NOMO-1 (cell line): ENCODE results near the gene NSMF.

Experiments
- DNase-seq, 2 experiments: peaks; one replicate each; lab custom pipeline; 2025; ENCODE audit not compliant: unreplicated experiment in 2 of 2; lab: John Stamatoyannopoulos, UW

The NSMF gene

DNA sequence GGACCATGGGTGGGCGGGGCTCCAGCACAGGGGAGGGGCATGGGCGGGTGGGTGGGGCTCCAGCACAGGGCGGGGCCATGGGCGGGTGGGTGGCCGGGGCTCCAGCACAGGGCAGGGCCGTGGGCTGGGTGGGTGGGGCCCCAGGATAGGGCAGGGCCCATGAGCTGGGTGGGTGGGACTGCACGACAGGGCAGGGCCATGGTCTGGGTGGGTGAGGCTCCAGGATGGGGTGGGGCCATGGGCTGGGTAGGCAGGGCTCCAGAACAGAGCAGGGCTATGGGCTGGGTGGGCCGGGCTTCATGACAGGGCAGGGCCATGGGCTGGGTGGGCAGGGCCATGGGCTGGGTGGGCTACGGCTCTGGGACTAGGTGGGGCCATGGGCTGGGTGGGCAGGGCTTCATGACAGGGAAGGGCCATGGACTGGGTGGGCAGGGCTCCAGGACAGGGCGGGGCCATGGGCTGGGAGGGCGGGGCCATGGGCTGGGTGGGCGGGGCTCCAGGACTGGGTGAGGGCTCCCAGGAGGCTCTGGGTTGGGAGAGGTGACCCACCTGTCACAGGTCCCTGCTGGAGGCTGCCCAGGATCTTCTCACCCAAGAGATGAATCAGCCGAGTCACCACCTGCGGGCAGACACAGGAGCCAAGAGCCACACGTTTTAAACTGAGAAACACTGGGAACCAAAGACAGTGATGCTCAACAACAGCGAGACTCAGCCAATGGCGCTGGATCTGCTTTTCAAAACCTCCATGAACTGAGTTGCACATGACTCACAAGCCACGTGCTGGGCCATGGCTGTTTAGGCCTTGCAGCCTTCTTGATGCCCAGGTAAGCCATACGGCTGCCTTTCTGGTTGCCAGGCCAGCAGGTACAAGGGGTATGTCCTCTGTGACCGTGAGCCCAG lies 33.6 kb upstream of the NSMF start:
- DNase-seq = no peak

DNA sequence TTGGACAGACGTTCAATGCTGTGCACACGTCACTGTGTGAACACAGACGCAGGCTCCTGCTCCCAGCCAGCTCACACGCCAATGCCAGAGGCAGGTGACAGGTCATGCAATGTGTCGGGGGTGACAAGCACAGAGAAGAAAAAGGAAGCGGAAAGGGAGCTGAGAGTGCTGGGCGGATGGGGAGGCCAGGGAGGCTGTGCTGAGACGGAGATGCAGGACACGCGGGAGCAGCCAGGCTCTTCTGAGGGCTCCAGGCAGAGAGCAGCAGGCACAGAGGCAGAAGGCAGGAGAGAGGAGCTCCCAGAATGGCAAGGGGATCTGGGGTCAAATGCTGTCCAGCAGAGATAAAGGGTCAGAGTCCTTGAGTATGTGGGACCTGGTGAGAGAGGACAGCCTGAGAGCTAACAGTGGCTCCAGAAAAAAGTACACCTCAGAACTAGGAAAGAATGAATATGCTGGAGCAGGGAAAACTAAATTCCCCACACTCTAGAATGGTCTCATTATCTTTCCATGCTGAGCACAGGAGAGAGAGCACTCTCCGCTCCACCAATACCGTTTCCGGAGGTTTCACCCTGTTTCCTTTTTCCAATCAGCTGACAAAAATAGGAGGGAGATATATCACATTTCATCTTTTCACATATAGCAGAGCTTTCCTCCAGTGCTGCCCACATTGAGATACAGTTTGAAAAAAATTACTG lies 32.8 kb upstream of the NSMF start:
- no peak for DNase-seq

DNA sequence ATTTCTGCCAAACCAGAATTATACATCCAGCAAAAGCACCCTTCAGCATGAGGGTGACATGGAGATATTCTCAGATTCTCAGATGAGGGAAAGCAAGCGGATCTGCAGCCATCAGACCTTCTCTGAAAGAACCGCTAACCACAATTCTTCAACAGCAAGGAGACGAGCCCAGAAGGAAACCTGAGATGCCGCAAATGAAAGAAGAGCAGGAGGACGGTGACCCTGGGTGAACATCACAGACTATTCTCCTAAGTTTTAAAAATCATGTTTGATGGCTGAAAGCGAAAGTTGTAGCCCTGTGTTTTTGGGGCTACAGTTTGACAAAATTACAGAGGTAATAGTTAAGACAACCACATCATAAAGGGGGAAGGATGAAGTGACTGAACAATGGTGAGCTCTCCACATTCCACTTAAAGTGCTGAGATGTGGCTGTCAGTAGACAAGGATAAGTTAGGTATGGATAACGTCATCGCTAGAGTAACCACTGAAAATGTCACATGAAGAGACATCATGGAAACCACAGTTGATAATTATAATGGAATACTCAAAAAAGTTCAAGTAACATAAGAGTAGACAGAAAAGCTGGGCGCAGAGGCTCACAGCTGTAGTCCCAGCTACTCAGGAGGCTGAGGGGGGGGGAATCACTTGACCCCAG lies 31.5 kb upstream of the NSMF start:
- DNase-seq = no peak

GRCh38 chr9:137488906-137489305 lies 29.8 kb upstream of the NSMF start:
- DNase-seq = no peak

- no peak for DNase-seq
Observed at GRCh38 chr9:137488327-137488653, 29.2 kb upstream of the NSMF start.

DNA sequence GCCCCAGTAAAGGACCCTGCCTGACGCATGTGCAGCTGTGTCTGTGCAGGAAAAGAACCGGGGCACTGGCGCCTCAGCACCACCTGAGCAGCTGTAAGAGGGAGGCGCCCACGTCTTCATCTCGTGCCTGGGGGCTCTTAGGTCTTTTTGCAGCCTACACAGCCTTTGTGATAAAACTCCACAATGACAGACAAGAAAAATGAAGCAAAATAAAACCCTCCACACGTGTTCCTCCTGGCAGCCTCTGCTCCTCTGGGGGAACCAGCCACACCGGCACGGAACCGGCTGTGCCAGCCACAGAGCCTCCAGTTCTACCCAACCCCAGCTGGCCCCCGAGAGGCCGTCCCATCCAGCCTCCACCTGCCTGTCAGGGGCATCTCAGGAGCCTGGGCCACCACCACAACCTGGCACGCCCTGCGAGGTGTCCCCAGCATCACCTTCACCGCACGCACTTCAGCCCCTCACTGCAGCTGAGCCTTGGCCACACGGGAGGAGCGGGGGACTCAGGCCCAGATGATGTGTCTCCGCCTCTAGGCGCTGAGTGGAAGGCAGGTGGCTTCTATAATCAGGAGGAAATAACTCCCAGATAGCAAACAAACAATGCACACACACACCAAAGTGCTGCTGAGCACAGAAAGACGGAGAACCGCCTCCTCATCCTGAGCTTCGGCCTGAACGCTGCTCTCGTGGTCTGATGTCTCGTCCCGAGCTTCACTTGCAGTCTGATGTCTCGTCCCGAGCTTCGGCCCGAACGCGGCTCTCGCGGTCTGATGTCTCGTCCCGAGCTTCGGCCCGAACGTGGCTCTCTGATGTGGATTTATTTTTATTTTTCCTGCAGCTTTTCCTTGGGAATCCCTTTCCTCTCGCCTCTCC lies 28.6 kb upstream of the NSMF start:
- no peak for DNase-seq

- no peak for DNase-seq
Observed at GRCh38 chr9:137486545-137487453, 27.7 kb upstream of the NSMF start.

GRCh38 chr9:137486141-137486490 lies 27.0 kb upstream of the NSMF start:
- no peak for DNase-seq

GRCh38 chr9:137485343-137486140 lies 26.4 kb upstream of the NSMF start:
- no peak for DNase-seq

DNA sequence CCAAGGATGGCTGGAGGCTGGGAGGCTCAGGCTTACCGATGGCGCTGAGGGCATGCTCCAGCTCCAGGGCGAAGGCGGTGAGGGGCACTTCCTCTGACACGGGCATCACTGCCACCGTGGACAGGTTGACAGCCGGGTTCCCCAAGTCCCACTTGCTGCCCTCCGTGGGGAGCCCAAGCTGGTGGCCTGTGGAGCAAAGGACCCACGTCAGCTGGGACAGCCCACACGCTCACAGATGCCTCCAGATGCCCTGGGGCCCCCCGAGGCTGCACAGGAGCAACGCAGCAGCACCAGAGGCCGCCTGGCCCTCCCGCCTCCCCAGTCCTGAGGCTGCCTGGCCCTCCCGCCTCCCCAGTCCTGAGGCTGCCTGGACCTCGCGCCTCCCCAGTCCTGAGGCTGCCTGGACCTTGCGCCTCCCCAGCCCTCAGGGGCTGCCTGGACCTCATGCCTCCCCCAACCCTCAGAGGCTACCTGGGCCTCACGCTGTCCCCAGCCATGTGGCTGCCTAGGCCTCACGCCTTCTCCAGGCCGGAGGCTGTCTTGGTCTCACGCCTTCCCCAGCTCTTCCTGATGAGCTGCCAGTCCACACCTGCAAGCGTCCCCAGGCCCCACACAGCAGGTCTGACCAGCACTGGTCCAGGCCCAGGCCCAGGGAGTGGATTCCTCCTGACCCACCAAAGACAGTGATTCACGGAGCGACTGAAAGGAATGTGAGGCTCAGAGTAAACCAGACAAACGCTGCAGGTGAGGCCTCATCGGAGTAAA lies 25.6 kb upstream of the NSMF start:
- no peak for DNase-seq

- peak; percentile 55 to 69 for DNase-seq
Observed at GRCh38 chr9:137482094-137482781, 23.1 kb upstream of the NSMF start.

DNA sequence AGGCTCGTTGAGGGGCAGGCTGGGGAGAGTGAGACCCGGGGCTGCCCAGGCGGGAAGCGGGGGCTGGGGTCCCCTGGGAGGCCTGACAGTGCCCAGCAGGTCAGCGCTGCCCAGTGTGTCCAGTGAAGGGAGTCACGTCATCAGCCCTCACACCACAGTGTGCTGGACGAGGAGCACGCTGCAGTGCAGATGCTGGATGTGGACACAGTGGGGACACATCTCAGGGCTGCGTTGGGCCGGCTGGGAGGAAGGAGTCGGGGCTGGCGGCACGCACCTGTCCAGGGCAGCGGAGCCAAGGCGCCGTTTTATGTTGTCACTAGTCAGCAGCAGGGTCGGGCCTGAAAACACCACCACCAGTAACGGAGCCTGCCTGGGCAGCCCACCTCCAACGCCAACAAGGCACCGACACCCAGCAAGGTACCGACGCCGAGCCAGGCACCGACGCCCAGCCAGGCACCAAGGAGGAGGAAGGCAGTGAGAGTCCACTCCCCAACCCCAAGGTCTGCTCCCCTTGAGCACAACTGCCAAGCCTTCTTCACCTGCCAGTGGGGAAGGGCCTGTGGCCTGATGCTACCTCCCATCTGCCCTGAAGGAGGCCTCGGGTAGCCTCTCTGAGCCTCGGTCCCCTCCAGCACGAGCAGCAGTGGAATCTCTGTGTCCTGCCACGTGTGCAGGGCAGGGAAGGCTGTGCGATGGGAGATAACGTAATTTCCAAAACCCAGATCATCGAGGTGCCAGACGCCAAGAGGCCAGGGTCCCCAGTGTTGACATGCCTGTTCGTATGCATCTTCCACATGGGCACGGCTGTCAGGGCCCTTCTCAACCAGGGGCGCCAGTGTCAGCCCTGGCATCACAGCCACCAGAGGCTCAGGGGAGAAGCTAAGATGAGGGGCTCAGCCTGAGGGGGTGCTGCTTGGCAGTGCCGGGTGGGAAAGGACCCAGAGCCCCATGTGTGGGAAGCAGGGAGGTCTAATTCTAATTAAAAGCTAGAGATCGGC lies 21.9 kb upstream of the NSMF start:
- DNase-seq = no peak

DNA sequence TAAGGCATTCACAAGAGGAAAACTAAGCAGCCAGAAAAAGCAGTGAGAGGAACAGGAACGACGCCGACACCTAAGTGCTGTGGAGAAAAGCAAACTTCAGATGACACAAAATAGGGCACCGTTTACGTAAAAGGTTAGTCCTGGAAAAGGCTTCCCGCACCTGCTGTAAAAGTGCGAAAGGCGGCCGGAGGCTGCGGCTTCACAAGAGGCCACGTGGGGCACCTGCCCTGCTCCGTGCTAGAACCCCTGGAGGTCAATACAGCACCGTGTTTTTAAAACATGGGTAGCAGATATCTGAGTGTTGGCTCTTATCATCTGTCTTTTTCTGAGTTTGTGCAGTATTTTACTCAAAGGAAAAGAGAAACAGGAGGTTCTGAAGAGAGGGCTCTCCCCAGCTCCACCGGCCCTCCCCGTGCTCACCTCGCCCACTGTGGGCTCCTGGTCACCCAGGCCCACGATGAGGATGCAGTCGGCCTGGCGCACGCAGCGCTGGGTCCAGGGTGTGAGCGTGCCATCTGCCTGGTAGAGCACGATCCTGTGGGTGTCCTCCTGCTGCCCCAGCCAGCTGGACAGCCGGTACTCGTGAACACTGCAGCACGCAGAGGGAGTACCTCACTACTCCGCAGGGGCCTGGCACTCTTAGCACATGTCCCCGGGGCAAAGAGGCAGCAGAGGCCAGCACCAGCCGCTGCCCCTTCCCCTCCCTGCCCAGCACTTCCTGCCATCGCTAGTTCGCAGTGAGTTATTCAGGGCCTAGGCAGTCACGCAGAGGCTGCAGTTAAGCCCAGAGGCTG lies 21.0 kb upstream of the NSMF start:
- no peak for DNase-seq

DNA sequence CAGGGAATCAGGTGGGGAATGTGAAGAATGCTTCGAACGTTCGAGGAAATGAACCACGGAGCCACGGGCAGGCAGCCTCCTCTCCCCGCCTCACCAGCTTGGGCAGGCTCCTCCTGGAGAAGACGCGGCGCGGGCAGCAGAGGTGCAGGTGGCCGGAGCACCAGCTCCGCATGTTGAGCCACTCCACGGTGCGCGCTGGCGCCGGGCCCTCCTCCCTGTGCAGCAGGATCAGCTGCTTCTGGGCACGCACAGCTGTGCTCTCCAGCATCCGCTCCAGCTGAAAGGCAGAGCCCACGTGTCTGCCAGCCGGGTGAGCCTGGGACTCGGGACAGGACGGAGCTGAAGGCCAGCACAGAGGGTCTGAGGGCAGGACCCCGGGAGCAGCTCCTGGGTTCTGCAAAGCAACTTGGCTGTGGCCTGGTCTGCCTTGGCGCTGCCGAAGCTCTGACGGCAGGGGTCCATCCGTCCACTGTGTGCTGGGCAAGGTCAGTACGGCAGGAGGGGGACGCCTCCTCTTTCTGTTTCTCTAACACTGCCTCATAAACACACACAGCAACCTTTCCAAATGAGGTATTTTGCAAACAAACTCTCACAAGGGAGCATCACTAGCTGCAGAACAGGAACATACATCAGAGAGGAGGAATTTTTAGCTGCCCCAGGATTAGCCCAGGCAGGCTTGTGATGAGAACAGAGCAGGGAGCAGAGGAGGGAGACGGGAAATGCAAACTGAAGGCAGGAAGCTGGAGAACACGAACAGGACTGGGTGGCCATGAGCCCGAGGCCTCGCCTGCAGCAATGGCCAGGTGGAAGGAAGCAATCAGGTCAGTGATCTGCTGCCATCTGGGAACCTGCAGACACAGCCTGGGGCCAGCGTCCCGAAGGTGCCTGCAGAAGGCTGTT lies 20.1 kb upstream of the NSMF start:
- no peak for DNase-seq

DNA sequence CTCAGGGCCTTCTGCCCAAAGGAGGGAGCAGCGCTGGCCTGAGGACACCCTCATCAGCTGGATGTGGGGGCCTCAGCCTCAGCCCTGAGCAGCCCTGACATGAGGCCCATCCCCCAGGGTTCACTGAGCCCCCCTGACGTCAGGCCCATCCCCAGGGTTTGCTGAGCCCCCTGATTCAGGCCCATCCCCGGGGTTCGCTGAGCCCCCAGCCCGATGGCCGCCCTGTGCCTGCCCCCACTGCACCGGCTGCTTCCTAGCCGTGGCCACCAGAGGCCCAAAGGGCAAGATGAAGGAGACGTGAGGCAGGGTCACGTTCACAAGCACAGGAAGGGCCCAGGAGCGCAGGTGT lies 19.5 kb upstream of the NSMF start:
- no peak for DNase-seq
